H9 (cell line): ENCODE results near the gene ZNF407. TPM values are rescaled to one million over a fixed set of nuclear protein-coding genes. Genes with fewer than 3 reads are reported as not detected.

Source experiments
- DNase-seq: peaks from one replicate; pipeline ENCODE4 v3.0.0-alpha.2; 2017
- H2AFZ ChIP-seq: one replicate; pipeline ENCODE4 v1.6.1; 2013; ENCODE audit warnings: mild to moderate bottlenecking, low read length, control low read depth, moderate library complexity
- H2AK5ac ChIP-seq: 2 replicates; pipeline ENCODE4 v1.6.1; 2013; ENCODE audit warnings: low read length, control low read depth, mixed read lengths; ENCODE audit not compliant: insufficient read length
- H2BK120ac ChIP-seq: one replicate; pipeline ENCODE4 v1.6.1; 2013; ENCODE audit warnings: low read depth, mild to moderate bottlenecking, low read length, control low read depth, inconsistent platforms; ENCODE audit not compliant: poor library complexity, severe bottlenecking
- H2BK12ac ChIP-seq: 2 replicates; pipeline ENCODE4 v1.6.1; 2013; ENCODE audit warnings: low read length, control low read depth, mixed read lengths, low read depth; ENCODE audit not compliant: insufficient read length
- H2BK15ac ChIP-seq: 2 replicates; pipeline ENCODE4 v1.6.1; 2013; ENCODE audit warnings: low read depth, low read length, control low read depth
- H2BK20ac ChIP-seq: one replicate; pipeline ENCODE4 v1.6.1; 2013; ENCODE audit warnings: low read depth, mild to moderate bottlenecking, low read length, control low read depth, inconsistent platforms; ENCODE audit not compliant: poor library complexity, severe bottlenecking
- H2BK5ac ChIP-seq: 2 replicates; pipeline ENCODE4 v1.6.1; 2013; ENCODE audit warnings: low read length, control low read depth, mixed read lengths; ENCODE audit not compliant: insufficient read length
- H3K14ac ChIP-seq: 2 replicates; pipeline ENCODE4 v1.6.1; 2013; ENCODE audit warnings: low read length, control low read depth; ENCODE audit not compliant: insufficient read depth
- H3K18ac ChIP-seq: 2 replicates; pipeline ENCODE4 v1.6.1; 2013; ENCODE audit warnings: low read depth, mild to moderate bottlenecking, mixed read lengths, low read length, control low read depth; ENCODE audit not compliant: insufficient read length
- H3K23ac ChIP-seq: 2 replicates; pipeline ENCODE4 v1.6.1; 2013; ENCODE audit warnings: low read length, control low read depth, mixed read lengths, low read depth; ENCODE audit not compliant: insufficient read length
- H3K23me2 ChIP-seq: 2 replicates; pipeline ENCODE4 v1.6.1; 2013; ENCODE audit warnings: low read depth, mild to moderate bottlenecking, mixed read lengths, low read length, control low read depth; ENCODE audit not compliant: insufficient read length, poor library complexity, severe bottlenecking
- H3K27ac ChIP-seq: 2 replicates; pipeline ENCODE4 v1.5.1; 2013; ENCODE audit warnings: low read length, control low read depth, mixed read lengths, low read depth; ENCODE audit not compliant: insufficient read length
- H3K27me3 ChIP-seq: 2 replicates; pipeline ENCODE4 v1.6.1; 2013; ENCODE audit warnings: low read length, control low read depth, inconsistent platforms; ENCODE audit not compliant: insufficient read depth
- H3K4ac ChIP-seq: 2 replicates; pipeline ENCODE4 v1.6.1; 2013; ENCODE audit warnings: low read depth, mild to moderate bottlenecking, control low read depth, inconsistent platforms, low read length, moderate library complexity
- H3K4me1 ChIP-seq: 2 replicates; pipeline ENCODE4 v1.6.1; 2013; ENCODE audit warnings: low read length, control low read depth, inconsistent platforms; ENCODE audit not compliant: insufficient read depth
- H3K4me2 ChIP-seq: 2 replicates; pipeline ENCODE4 v1.6.1; 2013; ENCODE audit warnings: low read length, control low read depth, mixed read lengths; ENCODE audit not compliant: insufficient read length, insufficient read depth
- H3K56ac ChIP-seq: 2 replicates; pipeline ENCODE4 v1.6.1; 2013; ENCODE audit warnings: low read depth, mild to moderate bottlenecking, mixed read lengths, low read length, control low read depth; ENCODE audit not compliant: insufficient read length
- H3K79me1 ChIP-seq: 2 replicates; pipeline ENCODE4 v1.6.1; 2013; ENCODE audit warnings: low read depth, mild to moderate bottlenecking, moderate library complexity, low read length, control low read depth, inconsistent platforms; ENCODE audit not compliant: insufficient read depth, poor library complexity, severe bottlenecking
- H3K79me2 ChIP-seq: 2 replicates; pipeline ENCODE4 v1.6.1; 2013; ENCODE audit warnings: low read length, control low read depth, inconsistent platforms; ENCODE audit not compliant: insufficient read depth
- H3K9ac ChIP-seq: 2 replicates; pipeline ENCODE4 v1.6.1; 2013; ENCODE audit warnings: low read length, control low read depth, mixed read lengths; ENCODE audit not compliant: insufficient read length; ENCODE audit errors: extremely low read depth
- H3K9me3 ChIP-seq: one replicate; pipeline ENCODE4 v1.6.1; 2013; ENCODE audit warnings: low read depth, low read length, inconsistent platforms; ENCODE audit not compliant: control insufficient read depth
- H3T11ph ChIP-seq: one replicate; pipeline ENCODE4 v1.6.1; 2013; ENCODE audit warnings: mild to moderate bottlenecking, low read length, control low read depth, inconsistent platforms
- H4K20me1 ChIP-seq: one replicate; pipeline ENCODE4 v1.6.1; 2013; ENCODE audit not compliant: control insufficient read depth, insufficient read length, insufficient read depth
- H4K5ac ChIP-seq: 2 replicates; pipeline ENCODE4 v1.6.1; 2013; ENCODE audit warnings: low read depth, mild to moderate bottlenecking, mixed read lengths, low read length, control low read depth; ENCODE audit not compliant: insufficient read length
- H4K8ac ChIP-seq: replicated peaks from 2 replicates; pipeline ENCODE4 v1.6.1; 2013; ENCODE audit warnings: low read length, control low read depth, mixed read lengths, low read depth; ENCODE audit not compliant: insufficient read length
- H4K91ac ChIP-seq: 2 replicates; pipeline ENCODE4 v1.6.1; 2013; ENCODE audit warnings: low read depth, mild to moderate bottlenecking, moderate library complexity, mixed read lengths, low read length, control low read depth; ENCODE audit not compliant: insufficient read length
- H3K27ac Mint-ChIP-seq, 3 experiments: 2 replicates in 2 of 3; 3 replicates in 1 of 3; pipeline ENCODE4 v1.8.0; 2020 to 2021; ENCODE audit warnings: mixed read lengths in 3 of 3, mild to moderate bottlenecking in 1 of 3, moderate library complexity in 1 of 3
- H3K27me3 Mint-ChIP-seq: 2 replicates; pipeline ENCODE4 v1.8.0; 2021; ENCODE audit warnings: low read depth, mild to moderate bottlenecking, moderate library complexity, mixed read lengths
- H3K36me3 Mint-ChIP-seq, 3 experiments: 2 replicates in 2 of 3; 3 replicates in 1 of 3; pipeline ENCODE4 v1.8.0; 2020 to 2021; ENCODE audit warnings: low read depth in 3 of 3, mixed read lengths in 3 of 3; ENCODE audit not compliant: insufficient read depth in 1 of 3
- H3K4me1 Mint-ChIP-seq, 2 experiments: 2 replicates each; pipeline ENCODE4 v1.8.0; 2020; ENCODE audit warnings: mixed read lengths in 2 of 2
- H3K4me3 Mint-ChIP-seq, 2 experiments: 2 replicates in 1 of 2; 3 replicates in 1 of 2; pipeline ENCODE4 v1.8.0; 2020 to 2021; ENCODE audit warnings: mild to moderate bottlenecking in 2 of 2, mixed read lengths in 2 of 2, moderate library complexity in 1 of 2
- H3K9me3 Mint-ChIP-seq, 2 experiments: 2 replicates in 1 of 2; 3 replicates in 1 of 2; pipeline ENCODE4 v1.8.0; 2020; ENCODE audit warnings: mild to moderate bottlenecking in 2 of 2, mixed read lengths in 2 of 2, moderate library complexity in 1 of 2
- WGBS: extraction: QIAGEN DNeasy Blood & Tissue Kit; methylation state at CpG from one replicate; pipeline ENCODE4 v1.1.7; 2013; ENCODE audit warnings: missing lambda C conversion rate, low lambda C conversion rate, mixed read lengths; ENCODE audit not compliant: insufficient read length; ENCODE audit errors: extremely low coverage; 5-methylcytosine and 5-hydroxymethylcytosine counted together
- total RNA-seq: library from RNA; stranded (reverse); gene quantifications from 2 replicates; pipeline ENCODE4 v1.2.1, GENCODE V29; 2021
- TF ChIP-seq, protein P1 (sequence below): fragments of 200-600 bp; sonication (generic); conservative IDR thresholded peaks from 3 replicates; pipeline ENCODE4 v1.8.0; 2021; ENCODE audit warnings: antibody characterized with exemption, mild to moderate bottlenecking

The ZNF407 gene
- total RNA-seq, 1 experiment from 2014 or later, result 8.7 TPM

GRCh38 chr18:74857901-74858300 is 260.2 kb downstream of the ZNF407 start:
- no CpG with 5 or more reads among the region's 1 CpG for whole genome bisulfite sequencing
- peaks cover 5 to 8% of the 10 kb centered on the region in 2 experiments for H3K4me1 Mint-ChIP-seq
- H2BK15ac ChIP-seq, result no peak overlapping the region
- no peak overlapping the region for H3K9ac ChIP-seq
- no peaks in the 10 kb centered on the region for H3K79me1 ChIP-seq
- H4K8ac ChIP-seq, result no peak overlapping the region
- DNase-seq, result no peak
- H4K5ac ChIP-seq, result peak overlapping the region; percentile 83
- no peak overlapping the region for H3K4me2 ChIP-seq
- no peaks in the 10 kb centered on the region for H4K20me1 ChIP-seq
- TF ChIP-seq, protein P1, sequence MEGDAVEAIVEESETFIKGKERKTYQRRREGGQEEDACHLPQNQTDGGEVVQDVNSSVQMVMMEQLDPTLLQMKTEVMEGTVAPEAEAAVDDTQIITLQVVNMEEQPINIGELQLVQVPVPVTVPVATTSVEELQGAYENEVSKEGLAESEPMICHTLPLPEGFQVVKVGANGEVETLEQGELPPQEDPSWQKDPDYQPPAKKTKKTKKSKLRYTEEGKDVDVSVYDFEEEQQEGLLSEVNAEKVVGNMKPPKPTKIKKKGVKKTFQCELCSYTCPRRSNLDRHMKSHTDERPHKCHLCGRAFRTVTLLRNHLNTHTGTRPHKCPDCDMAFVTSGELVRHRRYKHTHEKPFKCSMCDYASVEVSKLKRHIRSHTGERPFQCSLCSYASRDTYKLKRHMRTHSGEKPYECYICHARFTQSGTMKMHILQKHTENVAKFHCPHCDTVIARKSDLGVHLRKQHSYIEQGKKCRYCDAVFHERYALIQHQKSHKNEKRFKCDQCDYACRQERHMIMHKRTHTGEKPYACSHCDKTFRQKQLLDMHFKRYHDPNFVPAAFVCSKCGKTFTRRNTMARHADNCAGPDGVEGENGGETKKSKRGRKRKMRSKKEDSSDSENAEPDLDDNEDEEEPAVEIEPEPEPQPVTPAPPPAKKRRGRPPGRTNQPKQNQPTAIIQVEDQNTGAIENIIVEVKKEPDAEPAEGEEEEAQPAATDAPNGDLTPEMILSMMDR, result no peak
- no peaks in the 10 kb centered on the region for H3K27me3 ChIP-seq
- H3K27ac Mint-ChIP-seq, result no peak overlapping the region
- no peak overlapping the region for H2AK5ac ChIP-seq
- no peak overlapping the region for H3K4ac ChIP-seq
- no peak overlapping the region for H2BK120ac ChIP-seq
- H2BK12ac ChIP-seq, result no peak overlapping the region
- no peak overlapping the region for H3K4me3 Mint-ChIP-seq
- H3K9me3 ChIP-seq, result no peaks in the 10 kb centered on the region
- H3K27me3 Mint-ChIP-seq, result no peaks in the 10 kb centered on the region
- H3K36me3 Mint-ChIP-seq, result no peaks in the 10 kb centered on the region
- H4K91ac ChIP-seq, result no peak overlapping the region
- H3K79me2 ChIP-seq, result no peaks in the 10 kb centered on the region
- H3K9me3 Mint-ChIP-seq, result no peaks in the 10 kb centered on the region
- no peak overlapping the region for H3K18ac ChIP-seq
- H3K14ac ChIP-seq, result no peak overlapping the region
- no peak overlapping the region for H3K23ac ChIP-seq
- no peaks in the 10 kb centered on the region; the same call in 1 of the 2 replicates for H3K4me1 ChIP-seq
- no peak overlapping the region for H2AFZ ChIP-seq
- no peak overlapping the region for H2BK20ac ChIP-seq
- no peak overlapping the region for H2BK5ac ChIP-seq
- no peak overlapping the region for H3K27ac ChIP-seq
- H3K56ac ChIP-seq, result no peak overlapping the region
- no peaks in the 10 kb centered on the region for H3K23me2 ChIP-seq
- H3T11ph ChIP-seq, result no peak overlapping the region
